ENCODE results near the gene SPRED2. TPM values are rescaled to one million over a fixed set of nuclear protein-coding genes. Genes with fewer than 3 reads are reported as not detected.
A peak's percentile ranks its signal among the peaks of the same experiment; 100 is the strongest.

The SPRED2 gene
- polyA plus RNA-seq, 1 donor from 2014 or later = 0.94 TPM

DNA sequence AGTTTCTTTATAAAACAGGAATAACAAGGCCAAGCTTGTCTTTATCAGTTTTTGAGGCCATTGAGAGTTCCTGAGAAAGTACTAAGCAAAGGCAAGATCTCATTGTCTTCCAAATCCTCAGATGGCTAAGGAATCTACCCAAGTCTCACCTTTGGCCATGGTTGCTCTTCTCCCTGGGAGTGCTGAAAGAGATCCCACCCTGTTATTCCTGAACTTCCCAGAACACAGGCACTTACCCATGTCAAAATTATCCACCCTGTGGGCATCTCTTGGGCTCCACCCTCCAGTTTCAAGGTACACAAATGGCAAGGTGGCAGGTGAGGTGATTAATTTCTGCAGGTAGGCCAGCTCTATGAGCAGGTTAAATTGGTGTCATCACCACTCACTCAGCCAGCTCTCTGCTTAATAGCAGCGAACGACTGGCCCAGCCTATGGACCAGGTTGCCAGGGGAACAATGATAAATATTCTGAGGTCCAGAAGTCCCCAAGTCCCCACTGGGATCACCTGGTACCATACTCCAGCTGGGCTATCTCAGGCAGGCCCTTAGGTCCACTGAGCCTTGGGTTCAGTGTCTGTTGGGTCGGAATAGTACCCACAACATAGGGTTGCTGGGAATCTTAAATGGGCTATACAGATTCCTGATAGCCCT is 2.3 kb upstream of the SPRED2 start:
- Mint-ChIP-seq H3K36me3 (no peaks in the 10 kb centered on the region), H3K4me1 (peaks cover 6 to 12% (median 9%) of the 10 kb centered on the region in 3 donors), H3K27me3 (peaks cover 37% of the 10 kb centered on the region), H3K4me3 (peak overlapping the region; percentile 59 to 96 (median 70)), H3K9me3 (no peaks in the 10 kb centered on the region), H3K27ac (peak overlapping the region in 1 of 3 donors; percentile 19)

DNA sequence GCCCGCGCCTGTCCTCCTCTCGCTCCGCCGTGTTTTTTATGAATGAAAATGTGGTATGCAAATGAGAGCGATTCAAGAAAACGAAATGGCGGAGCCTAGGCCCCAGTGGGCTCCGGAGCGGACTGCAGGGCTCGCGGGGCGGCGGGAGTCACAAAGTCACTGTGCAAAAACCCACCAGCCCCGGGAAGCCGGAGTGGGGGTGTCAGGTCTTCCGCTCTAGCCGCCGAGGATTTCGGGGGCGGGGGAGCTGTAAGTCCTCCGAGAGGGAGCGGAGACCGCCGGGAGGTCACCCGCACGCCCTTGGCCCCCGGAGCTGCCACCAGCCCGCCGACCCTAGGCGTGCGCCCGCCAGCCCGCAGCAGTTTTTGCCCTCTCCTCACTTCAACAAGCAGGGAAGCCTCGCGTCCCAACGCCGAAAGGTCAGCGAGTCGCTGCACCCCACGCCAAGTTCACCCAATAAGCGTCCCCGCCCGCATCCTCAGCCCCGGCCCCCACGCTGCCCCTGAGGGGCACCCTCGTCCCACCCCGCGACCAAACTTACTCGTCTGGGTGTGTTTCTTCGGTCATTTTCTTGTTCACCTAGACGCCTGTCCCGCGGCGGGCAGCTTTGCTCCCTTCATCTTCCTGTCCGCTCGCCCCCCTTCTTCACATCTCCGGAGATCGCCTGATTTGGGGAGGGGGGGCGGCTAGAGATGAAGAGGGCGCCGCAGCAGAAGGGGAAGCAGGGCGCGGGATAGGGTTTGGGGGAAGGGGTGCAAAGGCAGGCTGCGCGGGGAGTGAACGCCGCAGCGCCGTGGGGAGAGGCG is 775 bp downstream of the SPRED2 start:
- peaks cover 2 to 9% (median 7%) of the 10 kb centered on the region in 3 donors for H3K4me1 Mint-ChIP-seq
- H3K27me3 Mint-ChIP-seq = peaks cover 34% of the 10 kb centered on the region
- H3K9me3 Mint-ChIP-seq = no peaks in the 10 kb centered on the region
- peak overlapping the region in 1 of 3 donors; percentile 74 for H3K27ac Mint-ChIP-seq
- H3K36me3 Mint-ChIP-seq = no peaks in the 10 kb centered on the region
- peak overlapping the region; percentile 85 to 97 (median 95) for H3K4me3 Mint-ChIP-seq

DNA sequence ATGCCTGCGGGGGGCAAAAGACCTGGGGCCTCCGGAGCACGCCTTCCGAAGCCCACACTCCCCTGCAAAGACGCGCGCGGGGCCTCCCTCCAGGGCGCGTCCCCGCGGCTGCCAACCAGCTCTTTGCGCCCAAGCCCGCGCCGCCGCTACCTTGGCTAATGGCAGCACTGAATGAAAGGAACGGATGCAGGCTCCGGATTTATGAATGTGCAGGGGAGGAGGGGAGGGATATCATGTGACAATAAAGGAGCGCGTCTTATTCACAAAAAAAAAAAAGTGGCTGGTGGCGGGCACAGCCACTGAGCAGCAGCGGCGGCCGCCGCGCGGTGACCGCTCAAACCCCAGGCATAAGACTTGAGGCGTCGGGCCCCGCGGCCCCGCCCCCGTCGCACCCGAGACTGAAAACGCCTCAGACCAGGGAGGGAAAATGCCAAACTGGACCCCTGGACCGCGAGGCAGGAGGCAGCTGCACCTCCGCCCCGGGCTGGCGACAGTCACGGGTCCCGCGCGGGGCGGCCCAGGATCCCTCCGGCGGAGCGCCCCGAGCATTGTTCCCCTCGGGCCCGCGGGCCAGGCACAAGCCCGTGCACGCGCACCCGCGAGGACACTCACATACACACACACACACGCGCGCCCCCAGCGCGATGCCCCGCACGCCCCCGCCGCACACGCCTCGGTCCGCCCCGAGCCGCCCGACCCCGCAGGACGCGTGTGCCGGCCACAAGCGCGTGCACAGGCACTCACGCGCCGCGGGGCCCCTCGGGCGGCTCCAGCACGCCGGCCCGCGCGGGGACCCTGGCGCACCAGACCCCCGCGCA is 1.6 kb downstream of the SPRED2 start:
- Mint-ChIP-seq H3K27ac (peak overlapping the region in 2 of 3 donors; percentile 93 to 95), H3K4me3 (peak overlapping the region; percentile 86 to 97 (median 95)), H3K36me3 (no peaks in the 10 kb centered on the region), H3K9me3 (no peaks in the 10 kb centered on the region), H3K4me1 (peaks cover 0 to 6% (median 5%) of the 10 kb centered on the region in 3 donors), H3K27me3 (peaks cover 30% of the 10 kb centered on the region)

DNA sequence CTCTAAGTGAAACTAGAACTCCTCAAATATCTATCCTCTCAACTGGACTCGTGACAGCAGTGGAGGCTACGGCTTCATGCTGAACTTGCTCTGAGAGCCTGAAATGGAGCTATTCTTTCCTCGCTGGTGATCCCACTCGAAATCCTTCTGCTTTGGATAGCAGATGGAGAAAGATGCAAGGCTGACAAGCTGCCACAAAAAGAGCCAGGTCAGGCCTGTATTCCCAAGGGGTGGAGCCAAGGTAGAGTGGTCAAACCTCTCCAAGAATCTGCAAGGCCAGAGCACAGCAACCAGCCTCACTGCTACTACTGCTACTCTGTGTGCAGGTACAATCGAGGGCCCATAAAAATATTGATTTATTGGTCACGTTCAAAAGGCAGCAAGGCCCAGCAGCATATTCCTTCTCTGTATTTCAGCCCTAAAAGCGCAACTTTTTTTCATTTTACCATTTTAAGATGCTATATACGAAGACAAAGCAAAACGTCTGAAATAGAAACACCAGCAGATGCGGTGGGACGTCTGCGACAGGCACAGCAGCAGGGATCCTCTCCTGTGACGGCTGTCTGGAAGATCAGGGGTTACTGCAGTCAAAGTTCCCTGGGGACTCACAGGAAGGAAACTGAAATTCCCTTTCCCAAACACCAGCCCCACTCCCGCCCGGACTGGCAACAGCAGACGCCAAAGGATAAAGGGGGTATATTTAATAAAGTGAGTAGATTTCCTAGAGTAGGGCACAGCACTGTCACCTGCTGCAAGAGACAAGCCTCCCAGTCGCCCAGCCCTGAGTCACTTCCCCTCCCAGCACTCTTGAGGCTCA is 2.4 kb downstream of the SPRED2 start:
- H3K4me1 Mint-ChIP-seq = peaks cover 0 to 3% (median 0%) of the 10 kb centered on the region in 3 donors
- H3K27ac Mint-ChIP-seq = peak overlapping the region; percentile 59 to 95 (median 93)
- no peaks in the 10 kb centered on the region for H3K9me3 Mint-ChIP-seq
- peak overlapping the region; percentile 86 to 96 (median 94) for H3K4me3 Mint-ChIP-seq
- no peaks in the 10 kb centered on the region for H3K36me3 Mint-ChIP-seq
- peaks cover 25% of the 10 kb centered on the region for H3K27me3 Mint-ChIP-seq

DNA sequence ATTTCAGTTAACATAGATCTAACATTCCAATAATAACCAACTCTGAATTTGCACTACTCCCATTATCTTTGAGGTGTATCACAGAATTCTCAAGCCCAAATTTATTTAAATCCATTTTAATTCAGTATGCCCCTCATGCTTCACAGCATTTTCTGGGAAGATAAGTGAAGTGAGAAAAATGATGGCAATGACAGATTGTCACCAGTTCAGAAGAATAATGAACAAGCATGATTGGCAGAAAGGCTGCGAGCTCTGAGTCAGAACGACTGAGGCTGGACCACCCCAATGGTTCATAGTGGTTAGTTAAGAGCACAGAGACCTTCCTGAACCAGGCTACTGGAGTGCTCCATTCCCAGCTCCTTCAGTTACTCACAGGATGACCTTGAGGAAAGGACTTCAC is 4.9 kb downstream of the SPRED2 start:
- H3K9me3 Mint-ChIP-seq = no peaks in the 10 kb centered on the region
- no peak overlapping the region for H3K27ac Mint-ChIP-seq
- H3K36me3 Mint-ChIP-seq = no peaks in the 10 kb centered on the region
- no peak overlapping the region for H3K4me3 Mint-ChIP-seq
- H3K4me1 Mint-ChIP-seq = peaks cover 0 to 3% (median 0%) of the 10 kb centered on the region in 3 donors
- H3K27me3 Mint-ChIP-seq = peaks cover 22% of the 10 kb centered on the region

DNA sequence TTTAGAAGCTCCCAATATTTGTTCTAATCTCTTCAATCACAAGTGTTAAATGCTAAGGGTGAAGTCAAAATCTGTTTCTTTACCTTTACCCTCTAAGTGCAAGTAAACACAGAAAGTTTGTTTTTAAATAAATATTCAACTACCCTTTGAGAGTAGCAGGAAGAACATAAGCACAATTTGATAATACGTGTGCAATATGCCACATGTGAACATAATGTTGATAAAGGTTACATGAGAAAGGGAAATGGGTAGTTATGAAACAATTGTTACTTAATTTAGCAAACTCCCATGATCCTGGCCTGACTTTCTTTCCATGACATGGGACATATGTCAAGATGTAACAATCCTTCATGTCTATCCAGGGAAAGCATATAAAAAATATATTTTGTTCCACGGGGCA is 7.1 kb downstream of the SPRED2 start:
- Mint-ChIP-seq H3K27ac (no peak overlapping the region), H3K4me1 (peaks cover 6 to 9% (median 7%) of the 10 kb centered on the region in 3 donors), H3K9me3 (no peaks in the 10 kb centered on the region), H3K4me3 (no peak overlapping the region), H3K27me3 (peaks cover 29% of the 10 kb centered on the region), H3K36me3 (peaks cover 2% of the 10 kb centered on the region)

DNA sequence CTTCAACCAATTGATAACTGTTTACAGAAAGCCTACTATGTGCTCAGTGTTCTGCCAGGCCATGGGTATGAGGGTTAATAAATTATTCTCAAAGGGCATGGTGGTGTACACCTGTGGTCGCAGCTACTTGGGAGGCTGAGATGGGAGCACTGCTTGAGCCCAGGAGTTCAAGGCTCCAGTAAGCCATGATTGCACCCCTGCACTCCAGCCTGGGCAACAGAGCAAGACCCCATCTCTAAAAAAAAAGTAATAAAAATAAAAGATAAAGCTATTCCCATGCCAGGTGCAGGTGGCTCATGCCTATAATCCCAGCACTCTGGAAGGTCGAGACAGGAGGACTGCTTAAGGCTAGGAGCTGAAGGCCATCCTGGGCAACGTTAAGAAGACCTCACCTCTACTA is 8.0 kb downstream of the SPRED2 start:
- Mint-ChIP-seq H3K27ac (no peak overlapping the region), H3K36me3 (peaks cover 2% of the 10 kb centered on the region), H3K9me3 (no peaks in the 10 kb centered on the region), H3K4me1 (peaks cover 6 to 9% (median 7%) of the 10 kb centered on the region in 3 donors), H3K4me3 (no peak overlapping the region), H3K27me3 (peaks cover 32% of the 10 kb centered on the region)

DNA sequence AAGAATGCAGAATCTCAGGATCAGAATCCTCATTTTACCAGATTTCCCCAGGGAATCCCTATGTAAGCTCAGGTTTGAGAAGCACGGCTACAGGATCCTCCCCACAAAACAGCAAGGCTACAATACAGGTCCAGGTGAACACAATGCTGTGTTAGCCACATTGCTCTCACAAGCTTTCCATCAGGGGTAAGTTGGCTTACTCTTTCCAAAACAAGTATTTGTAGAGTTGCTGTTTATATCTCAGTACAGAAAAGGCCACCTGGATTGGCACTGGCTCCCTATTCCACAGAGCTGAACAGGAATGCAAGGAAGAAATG is 11.0 kb downstream of the SPRED2 start:
- H3K4me3 Mint-ChIP-seq = no peak overlapping the region
- no peaks in the 10 kb centered on the region for H3K9me3 Mint-ChIP-seq
- peaks cover 9 to 11% (median 10%) of the 10 kb centered on the region in 3 donors for H3K4me1 Mint-ChIP-seq
- H3K36me3 Mint-ChIP-seq = peaks cover 2% of the 10 kb centered on the region
- H3K27ac Mint-ChIP-seq = no peak overlapping the region
- H3K27me3 Mint-ChIP-seq = peaks cover 44% of the 10 kb centered on the region

DNA sequence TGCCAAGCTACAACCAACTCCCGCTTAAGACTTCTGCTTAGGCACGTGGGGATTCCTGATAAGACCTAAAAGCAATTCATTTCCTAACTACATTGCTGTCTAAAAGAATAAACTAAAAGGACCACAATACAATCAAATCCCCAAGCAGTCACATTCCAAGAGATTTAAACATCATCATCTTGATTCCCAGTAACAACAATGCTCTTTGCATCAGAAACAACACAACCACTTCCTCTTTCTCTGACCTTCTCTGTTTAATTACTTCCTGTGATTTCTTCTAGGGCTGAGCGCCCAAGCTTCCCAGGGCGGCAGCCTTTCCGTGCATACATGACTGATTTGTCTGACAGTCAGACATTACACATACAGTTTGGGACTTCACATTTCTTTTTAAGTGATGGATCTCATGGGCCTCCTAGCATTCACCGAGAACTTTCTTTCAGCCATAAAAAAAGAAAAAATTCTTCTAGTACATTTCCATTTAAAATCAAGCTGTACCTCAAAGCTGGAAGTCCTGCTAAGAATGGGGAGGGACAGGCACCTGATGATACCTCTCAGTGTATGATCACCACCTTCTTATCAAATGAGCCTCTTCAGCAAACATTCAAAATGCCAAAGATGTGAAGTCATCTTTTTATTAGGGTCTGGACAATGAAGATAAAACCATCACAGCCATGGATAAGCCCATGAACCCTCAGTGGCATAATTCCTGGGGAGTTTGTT is 11.5 kb downstream of the SPRED2 start:
- H3K4me3 Mint-ChIP-seq = peak overlapping the region in 1 of 4 donors; percentile 65
- H3K36me3 Mint-ChIP-seq = peaks cover 2% of the 10 kb centered on the region
- peaks cover 9 to 11% (median 10%) of the 10 kb centered on the region in 3 donors for H3K4me1 Mint-ChIP-seq
- H3K27me3 Mint-ChIP-seq = peaks cover 46% of the 10 kb centered on the region
- H3K9me3 Mint-ChIP-seq = no peaks in the 10 kb centered on the region
- peak overlapping the region in 1 of 3 donors; percentile 0 for H3K27ac Mint-ChIP-seq

DNA sequence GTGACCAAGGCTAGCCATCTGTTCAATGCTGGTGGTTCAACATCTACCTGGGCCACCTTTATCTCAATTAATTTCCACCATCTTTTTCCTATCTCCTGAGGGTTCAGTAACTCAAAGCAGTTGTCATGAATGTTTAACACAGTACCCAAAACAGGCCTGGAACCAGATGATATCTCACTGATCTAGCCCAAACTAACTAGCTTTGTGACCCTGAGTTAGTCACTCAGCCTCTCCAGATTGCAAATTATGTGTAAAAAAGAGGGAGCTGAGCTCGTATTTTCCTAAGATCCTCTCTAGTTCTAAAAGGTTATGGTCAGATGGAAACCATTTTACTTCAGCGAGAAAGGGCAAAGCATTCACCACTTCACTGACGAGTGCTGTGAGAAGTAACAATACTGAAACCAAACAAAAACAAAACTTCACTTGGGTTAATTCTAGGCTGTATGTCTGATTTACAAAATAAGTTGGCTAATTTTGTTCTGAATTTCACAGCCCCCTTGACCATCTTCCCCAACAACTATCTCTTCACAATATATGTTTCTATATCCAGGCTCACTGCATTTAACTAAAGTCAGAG is 14.8 kb downstream of the SPRED2 start:
- Mint-ChIP-seq H3K4me1 (peaks cover 9 to 11% (median 10%) of the 10 kb centered on the region in 3 donors), H3K9me3 (no peaks in the 10 kb centered on the region), H3K4me3 (no peak overlapping the region), H3K36me3 (peaks cover 2% of the 10 kb centered on the region), H3K27ac (no peak overlapping the region), H3K27me3 (peaks cover 37% of the 10 kb centered on the region)

DNA sequence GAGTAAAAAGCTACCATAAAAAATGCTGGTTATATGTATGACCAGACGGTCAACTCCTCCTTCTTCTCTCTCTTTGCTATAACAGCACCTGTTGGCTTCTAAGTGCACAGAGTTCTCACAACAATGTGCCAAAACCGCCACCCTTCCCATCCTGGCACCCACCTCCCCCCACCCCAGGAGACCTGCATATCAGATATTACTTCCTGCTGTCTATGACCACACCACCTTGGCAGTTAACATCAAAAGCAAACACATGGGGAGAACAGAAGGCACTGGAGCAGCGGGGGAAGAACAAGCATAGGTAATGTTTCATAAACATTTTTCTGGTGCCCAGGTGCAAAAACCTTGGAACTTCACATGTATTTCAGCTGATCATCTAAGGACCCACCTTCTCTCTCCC is 15.5 kb downstream of the SPRED2 start:
- Mint-ChIP-seq H3K27me3 (peaks cover 35% of the 10 kb centered on the region), H3K4me1 (peaks cover 9 to 11% (median 10%) of the 10 kb centered on the region in 3 donors), H3K4me3 (no peak overlapping the region), H3K27ac (no peak overlapping the region), H3K36me3 (peaks cover 2% of the 10 kb centered on the region), H3K9me3 (no peaks in the 10 kb centered on the region)

DNA sequence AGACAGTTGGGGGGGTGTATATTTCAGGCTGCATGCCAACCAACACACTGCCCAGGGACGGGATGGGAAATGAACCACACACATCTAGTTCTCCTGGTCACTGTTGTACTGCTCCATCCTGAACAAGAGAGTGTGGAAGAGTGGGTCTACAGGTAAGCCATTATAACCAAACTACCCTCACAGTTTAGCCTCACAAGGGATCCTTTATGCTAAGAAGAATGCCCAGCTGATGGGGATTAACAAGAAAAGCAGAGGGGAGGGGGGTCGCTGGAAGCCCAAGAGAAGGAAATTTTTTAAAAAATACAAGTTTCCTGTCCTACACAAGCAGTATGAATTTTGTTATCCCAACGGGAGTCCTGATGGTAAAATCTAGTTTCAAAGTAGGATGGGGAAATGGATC is 16.1 kb downstream of the SPRED2 start:
- Mint-ChIP-seq H3K27ac (no peak overlapping the region), H3K4me3 (no peak overlapping the region), H3K4me1 (peaks cover 7 to 11% (median 10%) of the 10 kb centered on the region in 3 donors), H3K27me3 (peaks cover 33% of the 10 kb centered on the region), H3K36me3 (peaks cover 2% of the 10 kb centered on the region), H3K9me3 (no peaks in the 10 kb centered on the region)

DNA sequence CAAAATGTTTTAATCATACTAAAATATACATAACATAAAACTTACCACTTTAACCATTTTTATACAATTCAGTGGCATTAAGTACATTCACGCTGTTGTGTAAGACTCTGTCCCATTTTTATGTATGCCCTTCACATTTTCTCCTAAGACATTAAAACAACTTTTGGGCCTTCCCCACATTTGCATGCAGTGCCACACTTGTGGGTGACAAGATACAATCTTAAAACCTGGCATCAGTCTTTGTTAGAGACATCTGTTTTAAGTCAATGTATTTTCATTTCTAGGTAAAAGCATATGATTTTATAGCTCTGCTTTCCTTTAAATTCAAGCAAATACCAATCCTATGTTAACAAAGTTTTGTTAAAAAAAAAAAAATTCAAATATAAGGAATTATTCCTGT is 17.3 kb downstream of the SPRED2 start:
- Mint-ChIP-seq H3K27me3 (peaks cover 31% of the 10 kb centered on the region), H3K4me1 (peaks cover 0 to 4% (median 4%) of the 10 kb centered on the region in 3 donors)

More for the DNA sequence above, 17.3 kb downstream of the SPRED2 start:
- Mint-ChIP-seq H3K4me3 (no peak overlapping the region), H3K27ac (no peak overlapping the region), H3K9me3 (no peaks in the 10 kb centered on the region), H3K36me3 (no peaks in the 10 kb centered on the region)
